ENCODE measurements around the gene MAPRE3.

- TF ChIP-seq GATA2 (IDR thresholded peaks at IDR 0.05; ENCODE audit: low read depth, low read length) (no peak), GATA3 (IDR thresholded peaks at IDR 0.05; ENCODE audit: low read depth, low read length) (no peak)
These were observed 101.0 kb downstream of the MAPRE3 start, which contains the start of gene OST4 for GRCh38 chr2:27071277-27071989.
